Upper lobe of right lung (tissue), 1 donor: ENCODE data around the gene SGIP1. TPM values are rescaled to one million over a fixed set of nuclear protein-coding genes. Genes with fewer than 3 reads are reported as not detected.

Experiments
- ATAC-seq: fragments of 200-7000 bp; cut with Tn5 transposase; one replicate; pipeline ENCODE4 v1.9.1; 2020; ENCODE audit warnings: mild to moderate bottlenecking, moderate library complexity
- DNase-seq: peaks from one replicate; pipeline ENCODE4 v3.0.0-alpha.2; 2020
- H3K27ac ChIP-seq: fragments of 200-600 bp; one replicate; pipeline ENCODE4 v1.8.0; 2022
- H3K27me3 ChIP-seq: fragments of 200-600 bp; one replicate; pipeline ENCODE4 v1.8.0; 2022; ENCODE audit warnings: mild to moderate bottlenecking
- H3K36me3 ChIP-seq: fragments of 200-600 bp; one replicate; pipeline ENCODE4 v1.8.0; 2022
- H3K4me1 ChIP-seq: fragments of 200-600 bp; one replicate; pipeline ENCODE4 v1.8.0; 2022
- H3K4me3 ChIP-seq: fragments of 200-600 bp; one replicate; pipeline ENCODE4 v1.8.0; 2022; ENCODE audit warnings: mild to moderate bottlenecking
- H3K9me3 ChIP-seq: fragments of 200-600 bp; one replicate; pipeline ENCODE4 v1.8.0; 2022
- CTCF ChIP-seq: fragments of 200-600 bp; IDR thresholded peaks from one replicate; pipeline ENCODE4 v1.8.0; 2022; ENCODE audit warnings: antibody characterized with exemption
- intact Hi-C: fragments of 100-400 bp; cut with DNase I; formaldehyde crosslinking; loops from one replicate; pipeline ENCODE4 v1.11.0; 2022
- long read RNA-seq: library from polyadenylated mRNA; unstranded; transcript quantifications from one replicate; pipeline ENCODE4 v2.0.0, GENCODE V29; 2021
- total RNA-seq: library from RNA; stranded (reverse); fragmentation: NEBNext Ultra II Directional; extraction: Animal tissue kit (Norgen Biotek cat#: 25700); gene quantifications from one replicate; pipeline ENCODE4 v1.2.1, GENCODE V29; 2021
- donor health status: DM: no; HTN: yes; CAD: no; lungs with severe emphysema.

The SGIP1 gene, protein sequence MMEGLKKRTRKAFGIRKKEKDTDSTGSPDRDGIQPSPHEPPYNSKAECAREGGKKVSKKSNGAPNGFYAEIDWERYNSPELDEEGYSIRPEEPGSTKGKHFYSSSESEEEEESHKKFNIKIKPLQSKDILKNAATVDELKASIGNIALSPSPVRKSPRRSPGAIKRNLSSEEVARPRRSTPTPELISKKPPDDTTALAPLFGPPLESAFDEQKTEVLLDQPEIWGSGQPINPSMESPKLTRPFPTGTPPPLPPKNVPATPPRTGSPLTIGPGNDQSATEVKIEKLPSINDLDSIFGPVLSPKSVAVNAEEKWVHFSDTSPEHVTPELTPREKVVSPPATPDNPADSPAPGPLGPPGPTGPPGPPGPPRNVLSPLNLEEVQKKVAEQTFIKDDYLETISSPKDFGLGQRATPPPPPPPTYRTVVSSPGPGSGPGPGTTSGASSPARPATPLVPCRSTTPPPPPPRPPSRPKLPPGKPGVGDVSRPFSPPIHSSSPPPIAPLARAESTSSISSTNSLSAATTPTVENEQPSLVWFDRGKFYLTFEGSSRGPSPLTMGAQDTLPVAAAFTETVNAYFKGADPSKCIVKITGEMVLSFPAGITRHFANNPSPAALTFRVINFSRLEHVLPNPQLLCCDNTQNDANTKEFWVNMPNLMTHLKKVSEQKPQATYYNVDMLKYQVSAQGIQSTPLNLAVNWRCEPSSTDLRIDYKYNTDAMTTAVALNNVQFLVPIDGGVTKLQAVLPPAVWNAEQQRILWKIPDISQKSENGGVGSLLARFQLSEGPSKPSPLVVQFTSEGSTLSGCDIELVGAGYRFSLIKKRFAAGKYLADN
- total RNA-seq, result 19.8 TPM
- long read RNA-seq, partial matches to known transcripts, result 1 of 4 reads
- long read RNA-seq, other reads (novel, unspliced or antisense), result 3 of 4 reads

- H3K27me3 ChIP-seq, result peaks cover 10% of the 10 kb centered on the region
- no peak for TF ChIP-seq CTCF
- intact Hi-C loops, result no loop called here
- DNase-seq (peak; percentile 61), ATAC-seq (peak; percentile 81)
- H3K9me3 ChIP-seq, result no peaks in the 10 kb centered on the region
- H3K36me3 ChIP-seq, result no peaks in the 10 kb centered on the region
- H3K4me3 ChIP-seq, result peak within 1 kb of the TSS; percentile 46
- peak within 1 kb of the TSS; percentile 56 for H3K27ac ChIP-seq
- H3K4me1 ChIP-seq, result peaks cover 9% of the 10 kb centered on the region
Observed at GRCh38 chr1:66533804-66534740, at the start of gene SGIP1. Gene SGIP1 (plus strand): TSS chr1:66534153. CDS start chr1:66534359, 206 bp downstream.

DNA sequence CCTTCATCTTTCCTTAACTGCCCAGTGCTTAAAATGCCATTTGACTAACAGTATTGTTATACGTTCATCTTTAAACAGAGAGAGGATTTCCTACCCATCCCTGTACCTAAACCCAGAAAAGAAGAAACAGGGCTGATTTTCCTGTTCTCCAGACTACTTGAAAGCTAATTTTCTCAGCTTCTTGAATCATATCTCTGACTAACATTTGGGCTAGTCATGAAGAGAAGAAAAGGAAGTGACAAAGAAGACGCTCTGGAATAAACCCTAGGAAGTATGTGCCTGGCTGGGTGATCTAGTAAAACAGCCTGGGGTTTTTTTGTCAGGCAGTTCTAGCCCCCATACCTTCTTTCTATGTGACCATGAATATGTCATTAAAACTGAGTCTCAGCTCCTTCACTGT lies 44.8 kb upstream of the SGIP1 start:
- DNase-seq (no peak), ATAC-seq (no peak)
- TF ChIP-seq CTCF, result no peak

DNA sequence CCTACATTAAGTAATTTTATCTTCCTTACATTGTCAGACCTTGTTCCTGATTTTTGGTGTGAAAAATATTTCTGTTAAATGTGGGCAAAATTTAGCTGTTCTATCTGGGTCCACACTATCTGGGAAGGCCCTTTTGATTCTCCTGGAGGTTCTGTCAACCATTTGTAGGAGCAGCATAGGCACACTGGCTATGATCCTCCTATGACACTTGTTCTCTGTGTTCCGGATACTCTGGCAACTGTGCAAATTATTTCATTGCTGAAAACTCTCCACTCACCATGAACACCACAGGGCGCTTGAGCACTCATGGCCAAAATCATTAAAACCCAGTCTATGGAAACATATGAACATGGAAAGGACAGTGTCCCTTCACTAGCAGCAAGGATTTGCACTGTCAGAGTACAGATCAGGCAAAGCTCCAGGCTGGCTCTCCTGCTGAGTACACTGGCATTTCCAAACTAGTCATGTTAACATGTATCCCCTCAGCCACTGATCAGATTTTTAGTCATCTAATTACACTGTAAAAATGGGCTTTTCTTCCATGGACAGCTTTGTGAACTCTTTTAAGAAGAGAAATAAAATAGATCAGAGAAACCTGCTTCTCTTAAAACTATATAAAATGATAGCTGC lies 43.9 kb upstream of the SGIP1 start:
- DNase-seq, result no peak

More for the DNA sequence above, 44.8 kb upstream of the SGIP1 start:
- Histone ChIP-seq H3K9me3 (no peaks in the 10 kb centered on the region), H3K4me3 (no peak overlapping the region), H3K36me3 (no peaks in the 10 kb centered on the region), H3K27ac (no peak overlapping the region), H3K4me1 (no peaks in the 10 kb centered on the region), H3K27me3 (no peaks in the 10 kb centered on the region)
- intact Hi-C loops, result no loop called here

DNA sequence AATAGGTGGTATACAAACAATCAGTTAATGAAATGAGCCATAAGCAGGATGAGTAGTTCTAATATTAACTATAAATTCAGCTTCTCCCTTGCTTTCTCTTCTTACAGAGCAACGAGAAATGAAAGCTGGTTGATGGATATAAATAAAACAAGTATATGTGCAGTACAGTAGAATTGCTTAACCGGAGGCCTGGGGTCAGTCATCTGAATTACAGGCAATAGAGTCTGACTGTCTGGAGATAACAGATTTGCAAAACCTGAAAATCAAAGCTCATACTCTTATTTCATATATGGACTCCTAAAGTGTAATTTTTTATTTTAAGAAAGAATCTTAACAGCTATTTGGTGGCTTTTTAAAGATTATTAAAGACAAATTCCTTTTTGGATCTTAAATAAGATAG lies 43.1 kb upstream of the SGIP1 start:
- intact Hi-C loops, result no loop called here
- TF ChIP-seq CTCF, result no peak
- DNase-seq (no peak), ATAC-seq (no peak)
- Histone ChIP-seq H3K27me3 (no peaks in the 10 kb centered on the region), H3K9me3 (no peaks in the 10 kb centered on the region), H3K4me3 (no peak overlapping the region), H3K4me1 (no peaks in the 10 kb centered on the region), H3K27ac (no peak overlapping the region), H3K36me3 (no peaks in the 10 kb centered on the region)

More for the DNA sequence above, 43.9 kb upstream of the SGIP1 start:
- Histone ChIP-seq H3K9me3 (no peaks in the 10 kb centered on the region), H3K4me3 (no peak overlapping the region), H3K4me1 (no peaks in the 10 kb centered on the region), H3K36me3 (no peaks in the 10 kb centered on the region), H3K27me3 (no peaks in the 10 kb centered on the region), H3K27ac (no peak overlapping the region)
- intact Hi-C loops, result no loop called here
- no peak for TF ChIP-seq CTCF
- no peak for ATAC-seq

DNA sequence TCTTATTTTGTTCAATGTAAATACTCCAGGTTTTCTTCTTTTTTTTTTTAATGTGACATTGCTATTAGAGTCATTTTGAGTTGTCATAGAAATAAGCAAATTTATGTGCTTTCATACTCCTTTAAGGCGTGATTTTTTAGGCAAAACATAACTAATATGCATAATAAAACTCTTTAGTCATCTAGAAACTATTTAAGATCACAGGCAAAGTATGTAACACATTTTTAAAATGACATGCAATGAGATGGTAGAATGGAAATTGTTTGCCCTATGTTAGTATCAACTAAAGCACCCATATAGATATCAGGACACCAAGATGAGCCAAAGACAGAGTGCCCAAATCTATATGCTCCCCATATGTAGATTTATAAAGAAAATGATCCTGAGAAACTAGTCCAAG lies 41.5 kb upstream of the SGIP1 start:
- Histone ChIP-seq H3K27ac (no peak overlapping the region), H3K27me3 (no peaks in the 10 kb centered on the region), H3K36me3 (no peaks in the 10 kb centered on the region), H3K4me1 (no peaks in the 10 kb centered on the region), H3K9me3 (no peaks in the 10 kb centered on the region), H3K4me3 (no peak overlapping the region)
- no peak for ATAC-seq
- intact Hi-C loops, result no loop called here
- DNase-seq, result no peak
- TF ChIP-seq CTCF, result no peak
